B cell (primary cell): ENCODE data around the gene KIAA1614. TPM values are rescaled to one million over a fixed set of nuclear protein-coding genes. Genes with fewer than 3 reads are reported as not detected.
A peak's percentile ranks its signal among the peaks of the same experiment; 100 is the strongest.

Experiments used
- ATAC-seq: fragments of 200-7000 bp; cut with Tn5 transposase; one replicate; pipeline ENCODE4 v1.10.0; 2021; ENCODE audit warnings: low read depth, mild to moderate bottlenecking, moderate number of reproducible peaks, moderate library complexity
- CTCF ChIA-PET: fragments of 350-600 bp; sonication (Branson Sonifier 250); formaldehyde crosslinking; loops from one replicate; lab custom pipeline; 2021; ENCODE audit warnings: antibody characterized with exemption, inconsistent platforms; lab: Charles Lee
- POLR2A ChIA-PET: fragments of 350-600 bp; sonication (Branson Sonifier 250); formaldehyde crosslinking; loops from one replicate; lab custom pipeline; 2021; ENCODE audit warnings: antibody characterized with exemption; lab: Charles Lee
- DNase-seq: peaks from one replicate; pipeline ENCODE4 v3.0.0; 2013
- H2AFZ ChIP-seq: 2 replicates; pipeline ENCODE4 v1.6.1; 2012; ENCODE audit warnings: mild to moderate bottlenecking, low read depth, low read length; ENCODE audit not compliant: insufficient read depth, poor library complexity, severe bottlenecking
- H3K27ac ChIP-seq, 2 donors: 1 replicate in 1 of 2; 2 replicates in 1 of 2; pipeline ENCODE4 v1.5.1; 2012 to 2013; ENCODE audit warnings: low read length in 2 of 2, mild to moderate bottlenecking in 2 of 2, moderate library complexity in 1 of 2
- H3K27me3 ChIP-seq, 4 experiments: fragments of 200-600 bp in 1 of 4; sonication (generic) in 1 of 4; replicated peaks in 1 of 4; 1 replicate in 2 of 4; 2 replicates in 2 of 4; pipeline versions ENCODE4 v1.6.1 to v1.7.0; 2013 to 2016; ENCODE audit warnings: low read length in 3 of 4, mild to moderate bottlenecking in 2 of 4, mixed read lengths in 1 of 4, moderate library complexity in 1 of 4; ENCODE audit not compliant: insufficient read depth in 4 of 4, control insufficient read depth in 3 of 4; ENCODE audit errors: control extremely low read depth in 1 of 4
- H3K36me3 ChIP-seq, 2 experiments: replicated peaks in 1 of 2; 1 replicate in 1 of 2; 2 replicates in 1 of 2; pipeline versions ENCODE4 v1.6.1 to v1.7.1; 2013; ENCODE audit warnings: low read length in 1 of 2; ENCODE audit not compliant: insufficient read depth in 2 of 2, control insufficient read depth in 1 of 2; ENCODE audit errors: control extremely low read depth in 1 of 2, extremely low read depth in 1 of 2
- H3K4me1 ChIP-seq, 2 donors: fragments of 200-600 bp in 1 of 2; sonication (generic) in 1 of 2; 1 replicate in 1 of 2; 2 replicates in 1 of 2; pipeline versions ENCODE4 v1.5.1 to v1.6.1; 2013 to 2017; ENCODE audit warnings: low read length in 2 of 2; ENCODE audit not compliant: control insufficient read depth in 2 of 2, insufficient read depth in 2 of 2
- H3K4me2 ChIP-seq: replicated peaks from 2 replicates; pipeline ENCODE3; 2012; ENCODE audit warnings: mild to moderate bottlenecking, low read depth, low read length; ENCODE audit not compliant: poor library complexity, severe bottlenecking
- H3K4me3 ChIP-seq, 5 experiments: fragments of 200-600 bp in 1 of 5; sonication (generic) in 1 of 5; 1 replicate in 3 of 5; 2 replicates in 2 of 5; pipeline versions ENCODE4 v1.5.1 to v1.7.0; 2011 to 2016; ENCODE audit warnings: low read length in 4 of 5, mild to moderate bottlenecking in 4 of 5, low read depth in 2 of 5, control low read depth in 1 of 5, moderate library complexity in 1 of 5; ENCODE audit not compliant: insufficient read depth in 1 of 5; ENCODE audit errors: control extremely low read depth in 1 of 5, extremely low read depth in 1 of 5
- H3K79me2 ChIP-seq: fragments of 200-600 bp; sonication (generic); one replicate; pipeline ENCODE4 v1.6.0; 2016; ENCODE audit warnings: low read length; ENCODE audit not compliant: control insufficient read depth, insufficient read depth
- H3K9ac ChIP-seq: fragments of 200-600 bp; sonication (generic); 2 replicates; pipeline ENCODE4 v1.6.1; 2017; ENCODE audit warnings: mild to moderate bottlenecking, low read length, moderate library complexity
- H3K9me3 ChIP-seq, 3 donors: one replicate each; pipeline versions ENCODE4 v1.6.1 to v1.7.1; 2013; ENCODE audit warnings: low read length in 2 of 3; ENCODE audit not compliant: control insufficient read depth in 2 of 3, insufficient read depth in 1 of 3; ENCODE audit errors: control extremely low read depth in 1 of 3
- H4K20me1 ChIP-seq: 2 replicates; pipeline ENCODE4 v1.6.0; 2012; ENCODE audit warnings: mild to moderate bottlenecking, low read length; ENCODE audit not compliant: insufficient read depth, control insufficient read depth, poor library complexity, severe bottlenecking
- H3K27ac Mint-ChIP-seq: one replicate; pipeline ENCODE4 v1.8.0; 2021; ENCODE audit warnings: mixed read lengths
- H3K27me3 Mint-ChIP-seq: one replicate; pipeline ENCODE4 v1.8.0; 2021; ENCODE audit warnings: mixed read lengths
- H3K4me1 Mint-ChIP-seq: one replicate; pipeline ENCODE4 v1.8.0; 2021; ENCODE audit warnings: mixed read lengths
- H3K4me3 Mint-ChIP-seq: one replicate; pipeline ENCODE4 v1.8.0; 2021; ENCODE audit warnings: mixed read lengths
- H3K9me3 Mint-ChIP-seq: one replicate; pipeline ENCODE4 v1.8.0; 2022; ENCODE audit warnings: mixed read lengths; ENCODE audit not compliant: insufficient read depth
- EZH2 ChIP-seq: IDR thresholded peaks from 2 replicates; pipeline ENCODE4 v1.6.1; 2012; ENCODE audit warnings: borderline replicate concordance, low read depth, mild to moderate bottlenecking, moderate library complexity, low read length; ENCODE audit not compliant: insufficient read depth, poor library complexity, severe bottlenecking
- WGBS: methylation state at CpG from one replicate; pipeline ENCODE4 v1.1.5; 2013; ENCODE audit warnings: missing lambda C conversion rate; ENCODE audit not compliant: insufficient coverage; 5-methylcytosine and 5-hydroxymethylcytosine counted together
- intact Hi-C: fragments of 100-400 bp; cut with micrococcal nuclease; formaldehyde crosslinking; loops from one replicate; pipeline ENCODE4 v1.10.0; 2022
- polyA plus RNA-seq: library from polyadenylated mRNA; depleted of rRNA; stranded (reverse); fragments of >200 nt; gene quantifications from 2 replicates; pipeline ENCODE4 v1.2.3, GENCODE V29; 2012
- total RNA-seq, 2 donors: library from RNA; stranded (reverse); fragments of 120-200 nt in 1 of 2; gene quantifications; 1 replicate in 1 of 2; 2 replicates in 1 of 2; pipeline versions ENCODE4 v1.2.3 to v1.2.4, GENCODE V29; 2013 to 2022
- TF ChIP-seq, protein P1 (sequence below): fragments of 200-600 bp; IDR thresholded peaks from one replicate; pipeline ENCODE4 v1.8.0; 2022; ENCODE audit warnings: antibody characterized with exemption, mild to moderate bottlenecking

KIAA1614 gene
- total and polyA plus RNA-seq, 2 donors (not counting 1 experiment from before 2014, with no cell fraction given), result 0.03 to 0.22 TPM

DNA sequence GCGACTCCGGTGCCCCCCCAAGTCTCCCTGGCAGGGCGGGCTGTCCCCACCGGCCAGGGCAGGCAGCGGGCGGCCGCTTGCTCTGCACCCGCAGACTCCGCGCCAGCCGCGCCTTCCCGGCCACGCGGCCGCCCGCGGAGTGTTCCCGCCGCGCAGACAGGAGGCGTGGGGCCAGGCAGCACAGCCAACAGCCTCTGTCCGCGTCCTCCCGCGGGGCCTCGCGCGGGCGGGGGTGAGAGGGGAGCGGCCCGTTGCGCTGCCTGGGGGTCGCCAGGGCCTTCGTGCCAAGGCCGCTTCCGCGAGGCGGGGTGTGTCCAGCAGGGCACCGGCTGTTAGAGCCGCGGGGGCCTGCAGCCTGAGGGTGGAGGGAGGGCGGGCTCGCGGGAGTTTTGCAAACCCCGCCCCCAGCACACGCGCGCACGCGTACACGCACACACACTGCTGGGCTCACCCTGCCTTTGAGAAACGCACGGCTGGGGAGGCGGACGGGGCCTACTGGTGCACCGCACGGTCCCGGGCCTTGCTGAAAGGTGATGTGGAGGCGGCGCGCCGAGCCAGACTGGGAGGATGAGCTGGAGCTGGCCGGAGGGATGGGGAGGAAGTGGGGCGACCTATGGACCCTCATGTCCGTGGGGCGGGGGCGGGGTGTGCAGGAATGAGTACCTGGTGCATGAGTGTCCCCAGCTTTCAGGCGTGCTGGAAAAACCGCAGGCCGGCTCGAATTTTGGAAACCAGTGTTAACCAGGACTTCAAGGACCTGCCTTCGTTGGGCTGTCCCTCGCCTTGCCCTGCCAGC, 41.5 kb downstream of the KIAA1614 start:
- peak overlapping the region; percentile 85 for H2AFZ ChIP-seq
- 21% methylated on average over 74 of the region's 74 CpGs for WGBS
- ChIA-PET POLR2A (interaction anchor here (1.0 to 1.1 kb wide), 2 partner anchors 69 to 108 kb away, joined by 3 read pairs; no protein-coding TSS in a partner anchor), CTCF (no interaction called here)
- no peaks in the 10 kb centered on the region for H3K36me3 ChIP-seq
- no peaks in the 10 kb centered on the region for H3K9me3 ChIP-seq
- peak overlapping the region in 1 of 2 donors; percentile 9 for H3K27ac ChIP-seq
- Mint-ChIP-seq H3K27me3 (no peaks in the 10 kb centered on the region), H3K4me1 (peaks cover 5% of the 10 kb centered on the region), H3K9me3 (no peaks in the 10 kb centered on the region), H3K4me3 (peak overlapping the region; percentile 73), H3K27ac (no peak overlapping the region)
- peak overlapping the region; percentile 85 for H3K4me2 ChIP-seq
- no peaks in the 10 kb centered on the region for H4K20me1 ChIP-seq
- no peak for TF ChIP-seq EZH2
- TF ChIP-seq, protein P1, sequence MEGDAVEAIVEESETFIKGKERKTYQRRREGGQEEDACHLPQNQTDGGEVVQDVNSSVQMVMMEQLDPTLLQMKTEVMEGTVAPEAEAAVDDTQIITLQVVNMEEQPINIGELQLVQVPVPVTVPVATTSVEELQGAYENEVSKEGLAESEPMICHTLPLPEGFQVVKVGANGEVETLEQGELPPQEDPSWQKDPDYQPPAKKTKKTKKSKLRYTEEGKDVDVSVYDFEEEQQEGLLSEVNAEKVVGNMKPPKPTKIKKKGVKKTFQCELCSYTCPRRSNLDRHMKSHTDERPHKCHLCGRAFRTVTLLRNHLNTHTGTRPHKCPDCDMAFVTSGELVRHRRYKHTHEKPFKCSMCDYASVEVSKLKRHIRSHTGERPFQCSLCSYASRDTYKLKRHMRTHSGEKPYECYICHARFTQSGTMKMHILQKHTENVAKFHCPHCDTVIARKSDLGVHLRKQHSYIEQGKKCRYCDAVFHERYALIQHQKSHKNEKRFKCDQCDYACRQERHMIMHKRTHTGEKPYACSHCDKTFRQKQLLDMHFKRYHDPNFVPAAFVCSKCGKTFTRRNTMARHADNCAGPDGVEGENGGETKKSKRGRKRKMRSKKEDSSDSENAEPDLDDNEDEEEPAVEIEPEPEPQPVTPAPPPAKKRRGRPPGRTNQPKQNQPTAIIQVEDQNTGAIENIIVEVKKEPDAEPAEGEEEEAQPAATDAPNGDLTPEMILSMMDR, result no peak
- H3K27me3 ChIP-seq, result no peaks in the 10 kb centered on the region
- peak overlapping the region; percentile 77 for H3K9ac ChIP-seq
- ATAC-seq (peak; percentile 90), DNase-seq (peak; percentile 80)
- H3K4me3 ChIP-seq, result peak overlapping the region in 4 of 5 experiments; percentile 43 to 73 (median 68)
- H3K4me1 ChIP-seq, result peaks cover 7 to 11% of the 10 kb centered on the region in 2 donors
- H3K79me2 ChIP-seq, result no peaks in the 10 kb centered on the region
- intact Hi-C loops, result loop anchor here (5.0 kb wide), 1 partner anchor 68 kb away; the partner anchor contains the start of gene STX6

DNA sequence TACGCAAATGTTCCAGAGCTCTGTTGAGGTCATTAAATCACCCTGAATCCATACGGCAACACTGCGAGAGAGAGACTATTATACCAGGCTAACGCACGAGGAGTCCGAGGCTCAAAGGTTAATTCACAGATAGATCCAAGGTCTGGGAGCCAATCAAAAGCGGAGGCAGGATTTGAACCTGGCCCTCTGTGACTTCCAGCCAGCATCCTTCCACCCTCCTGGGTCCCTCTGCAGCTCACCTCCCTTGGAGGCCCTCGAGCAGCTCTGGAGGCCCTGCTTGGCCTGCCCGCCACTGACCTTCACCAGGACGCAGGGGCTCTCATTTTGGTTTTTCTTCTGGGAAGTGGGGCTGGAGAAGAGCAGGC, 42.1 kb downstream of the KIAA1614 start:
- H3K27ac Mint-ChIP-seq, result no peak overlapping the region
- no peaks in the 10 kb centered on the region for H3K9me3 Mint-ChIP-seq
- Histone ChIP-seq H4K20me1 (no peaks in the 10 kb centered on the region), H3K79me2 (no peaks in the 10 kb centered on the region), H3K4me1 (peaks cover 7 to 11% of the 10 kb centered on the region in 2 donors), H3K4me2 (peak overlapping the region; percentile 85), H3K27me3 (no peaks in the 10 kb centered on the region), H3K27ac (no peak overlapping the region), H2AFZ (peak overlapping the region; percentile 85), H3K4me3 (peak overlapping the region in 1 of 5 experiments; percentile 73), H3K9me3 (no peaks in the 10 kb centered on the region), H3K9ac (peak overlapping the region; percentile 77), H3K36me3 (no peaks in the 10 kb centered on the region)
- no peak for TF ChIP-seq EZH2
- TF ChIP-seq, protein P1, result no peak
- CTCF ChIA-PET, result no interaction called here
- WGBS, result 98% methylated on average over 10 of the region's 10 CpGs
- intact Hi-C loops, result loop anchor here (5.0 kb wide), 1 partner anchor 68 kb away; the partner anchor contains the start of gene STX6
- peaks cover 5% of the 10 kb centered on the region for H3K4me1 Mint-ChIP-seq
- ATAC-seq, result no peak
- H3K27me3 Mint-ChIP-seq, result no peaks in the 10 kb centered on the region
- peak overlapping the region; percentile 73 for H3K4me3 Mint-ChIP-seq
- POLR2A ChIA-PET, result interaction anchor here (1.0 kb wide), 1 partner anchor 68 kb away, joined by 3 read pairs; no protein-coding TSS in a partner anchor
- DNase-seq, result no peak
